Right atrium auricular region (tissue), 2 donors: ENCODE data around the gene COL4A2. TPM values are rescaled to one million over a fixed set of nuclear protein-coding genes. Genes with fewer than 3 reads are reported as not detected.

Experiments used
- DNase-seq: peaks from one replicate; pipeline ENCODE4 v3.0.0-alpha.2; 2019; ENCODE audit warnings: low spot score
- H3K27ac ChIP-seq, 2 donors: fragments of 200-600 bp; sonication (generic); 1 replicate in 1 of 2; 2 replicates in 1 of 2; pipeline ENCODE4 v1.5.1; 2016 to 2019
- H3K27me3 ChIP-seq, 2 donors: fragments of 200-600 bp; sonication (generic); one replicate each; pipeline versions ENCODE4 v1.5.1 to v1.6.0; 2017 to 2019
- H3K36me3 ChIP-seq: fragments of 200-600 bp; sonication (generic); one replicate; pipeline ENCODE4 v1.5.1; 2016
- H3K4me1 ChIP-seq, 2 donors: fragments of 200-600 bp; sonication (generic); one replicate each; pipeline versions ENCODE4 v1.5.1 to v1.6.0; 2017 to 2019
- H3K4me3 ChIP-seq, 2 donors: fragments of 200-600 bp; sonication (generic); 1 replicate in 1 of 2; 2 replicates in 1 of 2; pipeline ENCODE4 v1.5.1; 2017 to 2019; ENCODE audit warnings: mild to moderate bottlenecking in 1 of 2, moderate library complexity in 1 of 2
- H3K9me3 ChIP-seq, 2 donors: fragments of 200-600 bp; sonication (generic); one replicate each; pipeline ENCODE4 v1.5.1; 2019
- total RNA-seq, 2 donors: library from RNA; depleted of rRNA; stranded (reverse); fragments of >200 nt; gene quantifications; one replicate each; pipeline ENCODE4 v1.1.0, GENCODE V29; 2016
- TF ChIP-seq, protein P1 (sequence below), 2 donors: fragments of 200-600 bp; sonication (generic); IDR thresholded peaks; one replicate each; pipeline ENCODE4 v1.5.1; 2019; ENCODE audit warnings: antibody characterized with exemption in 2 of 2

The COL4A2 gene
- total RNA-seq, 2 donors from 2014 or later = 141 to 153 TPM

- H3K36me3 ChIP-seq = peaks cover 81% of the 10 kb centered on the region
- H3K27ac ChIP-seq = peak overlapping the region in 1 of 2 donors; percentile 61
- H3K4me1 ChIP-seq = no peaks in the 10 kb centered on the region
- no peak overlapping the region for H3K4me3 ChIP-seq
- no peak for DNase-seq
- no peaks in the 10 kb centered on the region for H3K9me3 ChIP-seq
- TF ChIP-seq, protein P1, sequence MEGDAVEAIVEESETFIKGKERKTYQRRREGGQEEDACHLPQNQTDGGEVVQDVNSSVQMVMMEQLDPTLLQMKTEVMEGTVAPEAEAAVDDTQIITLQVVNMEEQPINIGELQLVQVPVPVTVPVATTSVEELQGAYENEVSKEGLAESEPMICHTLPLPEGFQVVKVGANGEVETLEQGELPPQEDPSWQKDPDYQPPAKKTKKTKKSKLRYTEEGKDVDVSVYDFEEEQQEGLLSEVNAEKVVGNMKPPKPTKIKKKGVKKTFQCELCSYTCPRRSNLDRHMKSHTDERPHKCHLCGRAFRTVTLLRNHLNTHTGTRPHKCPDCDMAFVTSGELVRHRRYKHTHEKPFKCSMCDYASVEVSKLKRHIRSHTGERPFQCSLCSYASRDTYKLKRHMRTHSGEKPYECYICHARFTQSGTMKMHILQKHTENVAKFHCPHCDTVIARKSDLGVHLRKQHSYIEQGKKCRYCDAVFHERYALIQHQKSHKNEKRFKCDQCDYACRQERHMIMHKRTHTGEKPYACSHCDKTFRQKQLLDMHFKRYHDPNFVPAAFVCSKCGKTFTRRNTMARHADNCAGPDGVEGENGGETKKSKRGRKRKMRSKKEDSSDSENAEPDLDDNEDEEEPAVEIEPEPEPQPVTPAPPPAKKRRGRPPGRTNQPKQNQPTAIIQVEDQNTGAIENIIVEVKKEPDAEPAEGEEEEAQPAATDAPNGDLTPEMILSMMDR (IDR thresholded peaks at IDR 0.05) = no peak
- H3K27me3 ChIP-seq = no peaks in the 10 kb centered on the region
These were observed 148.4 kb downstream of the COL4A2 start for GRCh38 chr13:110455444-110455843.

- H3K27me3 ChIP-seq = no peaks in the 10 kb centered on the region
- no peaks in the 10 kb centered on the region for H3K4me1 ChIP-seq
- H3K27ac ChIP-seq = peak overlapping the region in 1 of 2 donors; percentile 61
- TF ChIP-seq, protein P1 (IDR thresholded peaks at IDR 0.05) = peak in 1 of 2 donors; percentile 85
- H3K36me3 ChIP-seq = peaks cover 81% of the 10 kb centered on the region
- no peak overlapping the region for H3K4me3 ChIP-seq
- DNase-seq = peak; percentile 85
- H3K9me3 ChIP-seq = no peaks in the 10 kb centered on the region
These were observed 148.9 kb downstream of the COL4A2 start for GRCh38 chr13:110455941-110456340.

GRCh38 chr13:110456550-110456949, 149.5 kb downstream of the COL4A2 start:
- Histone ChIP-seq H3K4me1 (no peaks in the 10 kb centered on the region), H3K27me3 (no peaks in the 10 kb centered on the region), H3K4me3 (no peak overlapping the region), H3K36me3 (peaks cover 81% of the 10 kb centered on the region), H3K9me3 (no peaks in the 10 kb centered on the region), H3K27ac (no peak overlapping the region)
- no peak for DNase-seq
- TF ChIP-seq, protein P1 (IDR thresholded peaks at IDR 0.05) = no peak

- no peak overlapping the region for H3K4me3 ChIP-seq
- peaks cover 81% of the 10 kb centered on the region for H3K36me3 ChIP-seq
- no peaks in the 10 kb centered on the region for H3K27me3 ChIP-seq
- no peaks in the 10 kb centered on the region for H3K4me1 ChIP-seq
- no peak for DNase-seq
- no peaks in the 10 kb centered on the region for H3K9me3 ChIP-seq
- TF ChIP-seq, protein P1 (IDR thresholded peaks at IDR 0.05) = no peak
- H3K27ac ChIP-seq = no peak overlapping the region
These were observed 150.3 kb downstream of the COL4A2 start for GRCh38 chr13:110457361-110457760.

GRCh38 chr13:110458017-110458416, 150.9 kb downstream of the COL4A2 start:
- Histone ChIP-seq H3K36me3 (peaks cover 81% of the 10 kb centered on the region), H3K9me3 (no peaks in the 10 kb centered on the region), H3K4me3 (no peak overlapping the region), H3K27me3 (no peaks in the 10 kb centered on the region), H3K4me1 (no peaks in the 10 kb centered on the region), H3K27ac (no peak overlapping the region)
- TF ChIP-seq, protein P1 (IDR thresholded peaks at IDR 0.05) = no peak
- DNase-seq = no peak
